ENCODE results near the gene KRT73. TPM values are rescaled to one million over a fixed set of nuclear protein-coding genes. Genes with fewer than 3 reads are reported as not detected.

The KRT73 gene
- total and polyA plus RNA-seq, 3 donors from 2014 or later: 0.16 TPM; not detected in 2

- WGBS, 2 donors: 92 to 93% methylated on average over 9 of the region's 9 CpGs
- no peak for DNase-seq
- Histone ChIP-seq H3K27ac (no peak overlapping the region), H3K4me1 (no peaks in the 10 kb centered on the region), H3K27me3 (no peaks in the 10 kb centered on the region), H3K9me3 (no peaks in the 10 kb centered on the region), H3K36me3 (ENCODE audit: low read depth, missing control alignments) (no peaks in the 10 kb centered on the region), H3K4me3 (no peak overlapping the region)
- intact Hi-C loops (cut with DNase I; ENCODE audit: low total_unique reads): no loop called here
- TF ChIP-seq POLR2A (IDR thresholded peaks at IDR 0.05): no peak
- TF ChIP-seq CTCF (IDR thresholded peaks at IDR 0.05): no peak
These were observed 29.2 kb upstream of the KRT73 start for GRCh38 chr12:52647601-52648000.

- no peaks in the 10 kb centered on the region for H3K4me1 ChIP-seq
- WGBS, 2 donors: 89 to 98% methylated on average over 12 of the region's 12 CpGs
- H3K27me3 ChIP-seq: no peaks in the 10 kb centered on the region
These were observed 28.3 kb upstream of the KRT73 start for GRCh38 chr12:52646613-52647012.

DNA sequence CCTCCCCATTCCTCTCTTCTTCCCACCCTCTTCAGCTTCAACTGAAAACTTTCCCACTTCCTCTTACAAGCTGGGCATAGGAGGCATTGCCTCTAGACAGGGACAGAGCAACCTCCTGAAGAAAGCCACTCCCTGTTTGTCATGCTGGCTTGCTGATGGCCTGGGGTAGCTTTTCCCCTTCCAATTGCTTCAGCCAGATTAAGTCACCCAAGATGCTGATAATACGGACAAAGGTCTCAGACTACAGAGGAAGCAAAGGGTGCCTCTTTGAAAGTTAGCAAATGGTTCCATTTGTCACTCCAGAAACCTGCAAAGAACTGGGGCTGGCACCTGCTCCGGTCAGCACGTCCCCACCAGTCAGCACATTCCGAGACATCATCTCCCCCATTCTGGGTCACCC lies 27.6 kb upstream of the KRT73 start:
- Histone ChIP-seq H3K9me3 (no peaks in the 10 kb centered on the region), H3K4me1 (no peaks in the 10 kb centered on the region), H3K27ac (no peak overlapping the region), H3K27me3 (no peaks in the 10 kb centered on the region), H3K4me3 (no peak overlapping the region), H3K36me3 (ENCODE audit: low read depth, missing control alignments) (no peaks in the 10 kb centered on the region)
- TF ChIP-seq POLR2A (IDR thresholded peaks at IDR 0.05): no peak
- 86 to 89% methylated on average over 4 of the region's 4 CpGs for WGBS, 2 donors
- intact Hi-C loops (cut with DNase I; ENCODE audit: low total_unique reads): no loop called here
- no peak for DNase-seq

More at GRCh38 chr12:52646613-52647012, 28.3 kb upstream of the KRT73 start:
- Histone ChIP-seq H3K9me3 (no peaks in the 10 kb centered on the region), H3K36me3 (ENCODE audit: low read depth, missing control alignments) (no peaks in the 10 kb centered on the region), H3K4me3 (no peak overlapping the region), H3K27ac (no peak overlapping the region)
- intact Hi-C loops (cut with DNase I; ENCODE audit: low total_unique reads): no loop called here
- no peak for TF ChIP-seq CTCF (IDR thresholded peaks at IDR 0.05)
- no peak for TF ChIP-seq POLR2A (IDR thresholded peaks at IDR 0.05)
- DNase-seq: no peak

GRCh38 chr12:52645120-52645761 lies 26.9 kb upstream of the KRT73 start:
- 79 to 81% methylated on average over 7 of the region's 7 CpGs for WGBS, 2 donors
- Histone ChIP-seq H3K27ac (no peak overlapping the region), H3K27me3 (no peaks in the 10 kb centered on the region), H3K36me3 (ENCODE audit: low read depth, missing control alignments) (no peaks in the 10 kb centered on the region), H3K9me3 (no peaks in the 10 kb centered on the region), H3K4me3 (no peak overlapping the region), H3K4me1 (no peaks in the 10 kb centered on the region)
- intact Hi-C loops (cut with DNase I; ENCODE audit: low total_unique reads): no loop called here
- no peak for DNase-seq
- TF ChIP-seq CTCF (IDR thresholded peaks at IDR 0.05) (no peak), POLR2A (IDR thresholded peaks at IDR 0.05) (no peak)

- Histone ChIP-seq H3K27ac (no peak overlapping the region), H3K36me3 (ENCODE audit: low read depth, missing control alignments) (no peaks in the 10 kb centered on the region), H3K9me3 (no peaks in the 10 kb centered on the region), H3K4me1 (no peaks in the 10 kb centered on the region), H3K27me3 (no peaks in the 10 kb centered on the region), H3K4me3 (no peak overlapping the region)
- TF ChIP-seq POLR2A (IDR thresholded peaks at IDR 0.05) (no peak), CTCF (IDR thresholded peaks at IDR 0.05) (no peak)
- intact Hi-C loops (cut with DNase I; ENCODE audit: low total_unique reads): no loop called here
- no peak for DNase-seq
- WGBS, 2 donors: 96 to 100% methylated on average over 5 to 6 of the region's 6 CpGs
These were observed 25.7 kb upstream of the KRT73 start for GRCh38 chr12:52644078-52644415.
